ENCODE data around the gene SRBD1. TPM values are rescaled to one million over a fixed set of nuclear protein-coding genes. Genes with fewer than 3 reads are reported as not detected.

Gene SRBD1
- total RNA-seq, 1 experiment from 2014 or later = 14.4 TPM

DNA sequence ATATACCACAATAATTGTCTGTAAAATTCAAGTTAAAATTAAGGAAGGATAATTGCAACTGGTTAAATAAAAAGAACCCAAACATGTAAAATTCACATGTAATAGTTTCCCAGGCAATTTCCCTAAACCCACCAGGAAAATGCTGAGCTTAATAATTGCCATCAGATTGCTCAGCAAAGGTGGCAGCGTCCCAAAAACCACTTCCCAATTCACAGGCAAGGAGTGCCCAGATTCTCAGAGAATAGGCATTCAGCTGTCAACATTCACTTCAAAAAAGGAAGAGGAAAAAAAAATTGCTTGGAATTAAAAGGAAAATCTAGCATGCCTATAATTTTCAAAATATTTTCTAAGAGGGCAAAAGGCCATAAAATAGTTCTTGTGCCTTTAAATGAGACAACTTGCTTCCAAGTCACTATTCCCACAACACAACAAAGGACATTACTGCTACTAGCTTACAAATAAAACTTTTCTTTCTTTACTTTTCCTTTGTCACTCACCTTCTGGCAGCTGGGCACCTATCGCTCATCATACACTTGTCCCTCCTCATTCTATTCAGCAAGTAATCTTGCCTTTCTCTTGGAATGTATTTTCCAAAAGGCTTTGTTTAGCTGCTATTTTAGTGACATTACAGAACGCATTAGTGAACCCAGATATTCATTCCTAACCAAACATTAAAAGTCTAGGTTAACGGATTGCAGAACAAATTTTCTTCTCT, 15.2 kb downstream of the SRBD1 start:
- H3K4me1 Mint-ChIP-seq (ENCODE audit: low read depth, unreplicated experiment) = peaks cover 7% of the 10 kb centered on the region
- TF ChIP-seq, protein P1, sequence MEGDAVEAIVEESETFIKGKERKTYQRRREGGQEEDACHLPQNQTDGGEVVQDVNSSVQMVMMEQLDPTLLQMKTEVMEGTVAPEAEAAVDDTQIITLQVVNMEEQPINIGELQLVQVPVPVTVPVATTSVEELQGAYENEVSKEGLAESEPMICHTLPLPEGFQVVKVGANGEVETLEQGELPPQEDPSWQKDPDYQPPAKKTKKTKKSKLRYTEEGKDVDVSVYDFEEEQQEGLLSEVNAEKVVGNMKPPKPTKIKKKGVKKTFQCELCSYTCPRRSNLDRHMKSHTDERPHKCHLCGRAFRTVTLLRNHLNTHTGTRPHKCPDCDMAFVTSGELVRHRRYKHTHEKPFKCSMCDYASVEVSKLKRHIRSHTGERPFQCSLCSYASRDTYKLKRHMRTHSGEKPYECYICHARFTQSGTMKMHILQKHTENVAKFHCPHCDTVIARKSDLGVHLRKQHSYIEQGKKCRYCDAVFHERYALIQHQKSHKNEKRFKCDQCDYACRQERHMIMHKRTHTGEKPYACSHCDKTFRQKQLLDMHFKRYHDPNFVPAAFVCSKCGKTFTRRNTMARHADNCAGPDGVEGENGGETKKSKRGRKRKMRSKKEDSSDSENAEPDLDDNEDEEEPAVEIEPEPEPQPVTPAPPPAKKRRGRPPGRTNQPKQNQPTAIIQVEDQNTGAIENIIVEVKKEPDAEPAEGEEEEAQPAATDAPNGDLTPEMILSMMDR (IDR thresholded peaks at IDR 0.05; ENCODE audit: unreplicated experiment) = no peak
- no peaks in the 10 kb centered on the region for H3K9me3 Mint-ChIP-seq (ENCODE audit: low read depth, unreplicated experiment)
- no peak overlapping the region for H3K27ac Mint-ChIP-seq (ENCODE audit: unreplicated experiment)
- H3K36me3 Mint-ChIP-seq (ENCODE audit: insufficient read depth, unreplicated experiment) = peaks cover 6% of the 10 kb centered on the region
- H3K27me3 Mint-ChIP-seq (ENCODE audit: unreplicated experiment) = no peaks in the 10 kb centered on the region
- CTCF ChIA-PET = no interaction called here
- DNase-seq = no peak
- intact Hi-C loops (cut with micrococcal nuclease; ENCODE audit: unreplicated experiment) = no loop called here
- BruUV-seq (replicated peaks) = no TSS peak
- H3K4me3 Mint-ChIP-seq (ENCODE audit: low read depth, unreplicated experiment) = no peak overlapping the region

DNA sequence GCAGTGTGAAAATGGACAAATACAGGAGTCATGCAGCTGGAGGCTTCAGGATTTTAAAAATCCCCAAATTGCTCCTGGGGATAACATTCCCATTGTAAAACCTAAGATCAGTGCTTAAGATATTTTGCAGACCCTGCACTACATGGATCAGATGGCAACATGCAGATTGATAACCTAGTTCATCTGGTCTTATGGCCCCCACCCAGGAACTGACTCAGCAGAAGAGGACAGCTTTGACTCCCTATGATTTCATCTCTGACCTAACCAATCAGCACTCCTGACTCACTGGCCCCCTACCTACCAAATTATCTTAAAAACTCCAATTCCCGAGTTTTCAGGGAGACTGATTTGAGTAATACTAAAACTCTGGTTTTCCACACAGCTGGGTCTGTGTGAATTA, 20.0 kb downstream of the SRBD1 start:
- CTCF ChIA-PET = interaction anchor here (0.7 kb wide), 1 partner anchor 16 kb away, joined by 4 read pairs; no protein-coding TSS in a partner anchor
- H3K36me3 Mint-ChIP-seq (ENCODE audit: insufficient read depth, unreplicated experiment) = no peaks in the 10 kb centered on the region
- BruUV-seq (replicated peaks) = no TSS peak
- no peaks in the 10 kb centered on the region for H3K27me3 Mint-ChIP-seq (ENCODE audit: unreplicated experiment)
- H3K4me3 Mint-ChIP-seq (ENCODE audit: low read depth, unreplicated experiment) = no peak overlapping the region
- intact Hi-C loops (cut with micrococcal nuclease; ENCODE audit: unreplicated experiment) = no loop called here
- H3K27ac Mint-ChIP-seq (ENCODE audit: unreplicated experiment) = no peak overlapping the region
- H3K9me3 Mint-ChIP-seq (ENCODE audit: low read depth, unreplicated experiment) = no peaks in the 10 kb centered on the region
- TF ChIP-seq, protein P1 (IDR thresholded peaks at IDR 0.05; ENCODE audit: unreplicated experiment) = no peak
- DNase-seq = no peak
- H3K4me1 Mint-ChIP-seq (ENCODE audit: low read depth, unreplicated experiment) = peaks cover 3% of the 10 kb centered on the region

DNA sequence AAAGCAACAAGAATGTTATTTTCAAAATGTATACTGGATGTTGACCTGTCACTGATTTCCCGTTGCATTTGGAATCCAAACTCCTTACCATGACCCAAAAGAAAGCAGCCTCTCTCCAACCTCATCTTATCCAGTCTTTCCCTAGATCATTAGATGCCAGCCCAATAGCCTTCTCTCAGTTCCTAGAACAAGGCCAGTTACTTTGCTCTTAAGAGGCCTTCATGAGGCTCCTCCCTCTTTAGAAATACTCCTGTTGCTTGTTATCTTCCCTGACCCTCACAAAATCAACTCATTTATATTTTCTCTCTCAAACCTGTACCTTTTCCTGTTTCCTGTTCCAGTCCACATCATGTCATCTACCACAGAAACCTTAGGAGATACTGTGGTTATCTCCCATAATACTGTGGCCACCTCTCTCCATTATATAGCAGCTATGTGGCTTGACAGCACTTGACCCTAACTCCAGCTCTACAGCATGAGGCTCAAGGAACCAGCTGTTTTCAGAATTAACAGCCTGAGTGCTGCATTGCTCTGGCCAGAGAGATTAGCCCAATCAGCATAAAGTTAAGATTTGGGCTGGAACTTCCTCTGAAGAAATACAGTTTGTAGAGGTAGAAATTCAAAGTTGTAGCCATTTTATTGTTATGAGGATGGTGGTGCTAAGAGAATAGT, 22.8 kb downstream of the SRBD1 start:
- Mint-ChIP-seq H3K4me3 (ENCODE audit: low read depth, unreplicated experiment) (no peak overlapping the region), H3K27ac (ENCODE audit: unreplicated experiment) (no peak overlapping the region), H3K4me1 (ENCODE audit: low read depth, unreplicated experiment) (no peaks in the 10 kb centered on the region), H3K27me3 (ENCODE audit: unreplicated experiment) (no peaks in the 10 kb centered on the region), H3K36me3 (ENCODE audit: insufficient read depth, unreplicated experiment) (no peaks in the 10 kb centered on the region), H3K9me3 (ENCODE audit: low read depth, unreplicated experiment) (no peaks in the 10 kb centered on the region)
- DNase-seq = no peak
- CTCF ChIA-PET = no interaction called here
- BruUV-seq (replicated peaks) = no TSS peak
- TF ChIP-seq, protein P1 (IDR thresholded peaks at IDR 0.05; ENCODE audit: unreplicated experiment) = no peak
- intact Hi-C loops (cut with micrococcal nuclease; ENCODE audit: unreplicated experiment) = no loop called here

DNA sequence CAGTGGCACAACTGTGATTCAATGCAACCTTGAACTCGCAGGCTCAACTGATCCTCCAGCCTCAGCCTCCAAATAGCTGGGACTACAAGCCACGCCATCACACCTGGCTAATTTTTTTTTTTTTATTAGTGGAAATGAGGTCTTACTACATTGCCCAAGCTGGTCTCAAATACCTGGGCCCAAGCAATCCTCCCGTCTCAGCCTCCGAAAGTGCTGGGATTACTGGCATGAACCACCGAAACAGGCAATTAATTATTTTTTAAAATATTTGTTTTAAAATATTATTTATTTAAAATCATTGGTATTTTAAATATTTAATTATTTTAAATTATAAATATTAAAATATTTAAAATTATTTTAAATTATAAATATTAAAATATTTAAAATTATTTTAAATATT, 24.5 kb downstream of the SRBD1 start:
- Mint-ChIP-seq H3K27ac (ENCODE audit: unreplicated experiment) (no peak overlapping the region), H3K4me3 (ENCODE audit: low read depth, unreplicated experiment) (no peak overlapping the region), H3K4me1 (ENCODE audit: low read depth, unreplicated experiment) (no peaks in the 10 kb centered on the region), H3K27me3 (ENCODE audit: unreplicated experiment) (no peaks in the 10 kb centered on the region), H3K9me3 (ENCODE audit: low read depth, unreplicated experiment) (no peaks in the 10 kb centered on the region), H3K36me3 (ENCODE audit: insufficient read depth, unreplicated experiment) (no peaks in the 10 kb centered on the region)
- intact Hi-C loops (cut with micrococcal nuclease; ENCODE audit: unreplicated experiment) = no loop called here
- CTCF ChIA-PET = no interaction called here
- DNase-seq = no peak
- TF ChIP-seq, protein P1 (IDR thresholded peaks at IDR 0.05; ENCODE audit: unreplicated experiment) = no peak
- no TSS peak for BruUV-seq (replicated peaks)
